ENCODE data around the gene PEX10. TPM values are rescaled to one million over a fixed set of nuclear protein-coding genes. Genes with fewer than 3 reads are reported as not detected.
A peak's percentile ranks its signal among the peaks of the same experiment; 100 is the strongest.

Gene PEX10
- total and polyA plus RNA-seq, 10 of the 15 experiments (the other 5 are each of a cell fraction or from before 2014, with no cell fraction given), result 0.24 to 24.9 (median 16.8) TPM; not detected in 1

GRCh38 chr1:2380816-2381591 lies 31.4 kb downstream of the PEX10 start:
- Histone ChIP-seq H3K36me3 (ENCODE audit: control insufficient read depth in 2 of 2, insufficient read depth in 2 of 2, low read length in 1 of 2) (no peaks in the 10 kb centered on the region), H2AFZ (ENCODE audit: control insufficient read depth, low read depth, low read length) (no peak overlapping the region), H3K9me3 (replicated peaks; ENCODE audit: control insufficient read depth, insufficient read depth, low read length) (no peaks in the 10 kb centered on the region), H3K79me2 (ENCODE audit: control insufficient read depth, insufficient read depth, low read length) (no peaks in the 10 kb centered on the region), H3K4me3 (no peak overlapping the region), H4K20me1 (ENCODE audit: control insufficient read depth, insufficient read depth) (no peaks in the 10 kb centered on the region), H3K4me1 (ENCODE audit: control insufficient read depth, insufficient read depth, low read length) (peaks cover 10% of the 10 kb centered on the region), H3K9ac (ENCODE audit: control insufficient read depth, insufficient read depth, low read length) (no peak overlapping the region), H3K27me3 (replicated peaks in 1 of 2; ENCODE audit: control insufficient read depth in 2 of 2, insufficient read depth in 2 of 2, low read length in 1 of 2) (no peaks in the 10 kb centered on the region), H3K4me2 (ENCODE audit: control insufficient read depth, insufficient read depth) (no peak overlapping the region), H3K27ac (ENCODE audit: control insufficient read depth, insufficient read depth) (no peak overlapping the region)
- ChIA-PET SMC1A (ENCODE audit: uncharacterized antibody, unreplicated experiment) (interaction anchor here (0.9 to 4.2 kb wide), 2 partner anchors 182 to 185 kb away, joined by 4 to 62 read pairs; partner anchors contain the start of gene FAAP20), CTCF (interaction anchor here (0.5 to 4.4 kb wide), 18 partner anchors 10 to 1526 kb away, joined by 3 to 98 read pairs (median 4); partner anchors contain the start of genes FAAP20, MORN1 and RER1), RAD21 (ENCODE audit: unreplicated experiment) (interaction anchor here (1.0 to 4.2 kb wide), 4 partner anchors 10 to 185 kb away, joined by 3 to 78 read pairs (median 6); partner anchors contain the start of genes FAAP20, MORN1 and RER1), POLR2A (interaction anchor here (1.1 kb wide), 1 partner anchor 186 kb away, joined by 3 read pairs; no protein-coding TSS in a partner anchor)
- WGBS (ENCODE audit: insufficient coverage, insufficient replicate concordance, low lambda C conversion rate, missing lambda C conversion rate), result 52% methylated on average over 32 of the region's 32 CpGs
- FAIRE-seq (no peak), ATAC-seq (no peak; the same call in 2 of the 3 replicates), DNase-seq (ENCODE audit: low read depth, low spot score) (no peak)
- in situ Hi-C loops (cut with MboI), result no loop called here
- TF ChIP-seq POLR2A (IDR thresholded peaks at IDR 0.05; ENCODE audit: low read depth, low read length), result peak; percentile 50; the same call in 1 of the 2 replicates
- TF ChIP-seq CEBPB (IDR thresholded peaks at IDR 0.05; ENCODE audit: borderline replicate concordance in 1 of 2, low read depth in 2 of 2, low read length in 2 of 2), result no peak
- no TSS peak for BruUV-seq (replicated peaks)
- intact Hi-C loops (cut with micrococcal nuclease; ENCODE audit: unreplicated experiment), result loop anchor here (1.0 kb wide), 1 partner anchor 186 kb away; no protein-coding TSS in a partner anchor

DNA sequence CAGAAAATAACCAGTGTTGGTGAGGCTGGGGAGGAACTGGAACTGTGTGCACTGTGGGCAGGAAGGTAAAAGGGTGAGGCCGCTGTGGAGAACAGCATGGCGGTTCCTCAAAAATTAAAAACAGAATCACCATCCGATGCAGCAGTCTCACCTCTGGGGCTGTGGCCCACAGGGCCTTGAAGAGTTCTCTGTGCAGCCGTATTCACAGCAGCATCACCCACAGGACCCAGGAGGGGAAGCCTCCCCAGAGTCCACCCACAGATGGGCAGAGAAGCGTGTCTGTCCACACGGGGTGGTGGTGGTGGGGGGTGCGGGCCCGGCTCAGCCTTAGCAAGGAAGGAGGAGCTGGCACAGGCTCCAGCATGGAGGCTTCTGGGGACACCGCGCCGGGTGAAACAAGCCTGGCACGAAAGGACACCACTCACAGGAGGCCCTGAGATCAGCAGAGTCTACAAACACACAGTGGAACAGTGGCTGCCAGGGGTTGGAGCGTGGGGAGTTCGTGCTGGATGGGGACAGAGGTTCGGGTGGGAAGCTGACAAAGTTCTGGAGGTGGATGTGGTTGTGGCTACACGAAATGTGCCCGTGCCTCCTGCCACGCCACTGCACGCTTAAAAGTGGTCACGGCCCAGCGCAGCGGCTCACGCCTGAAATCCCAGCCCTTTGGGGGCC lies 32.5 kb downstream of the PEX10 start:
- FAIRE-seq (no peak), DNase-seq (ENCODE audit: low read depth, low spot score) (no peak), ATAC-seq (0 out of 3 replicates have a peak, but pooled peaks have one; percentile 12)
- intact Hi-C loops (cut with micrococcal nuclease; ENCODE audit: unreplicated experiment) (no loop called here), in situ Hi-C loops (cut with MboI) (no loop called here)
- Histone ChIP-seq H3K9ac (ENCODE audit: control insufficient read depth, insufficient read depth, low read length) (no peak overlapping the region), H3K36me3 (ENCODE audit: control insufficient read depth in 2 of 2, insufficient read depth in 2 of 2, low read length in 1 of 2) (no peaks in the 10 kb centered on the region), H2AFZ (ENCODE audit: control insufficient read depth, low read depth, low read length) (no peak overlapping the region), H3K4me2 (ENCODE audit: control insufficient read depth, insufficient read depth) (no peak overlapping the region), H3K4me1 (ENCODE audit: control insufficient read depth, insufficient read depth, low read length) (peaks cover 10% of the 10 kb centered on the region), H3K27ac (ENCODE audit: control insufficient read depth, insufficient read depth) (no peak overlapping the region), H3K9me3 (replicated peaks; ENCODE audit: control insufficient read depth, insufficient read depth, low read length) (no peaks in the 10 kb centered on the region), H4K20me1 (ENCODE audit: control insufficient read depth, insufficient read depth) (no peaks in the 10 kb centered on the region), H3K79me2 (ENCODE audit: control insufficient read depth, insufficient read depth, low read length) (no peaks in the 10 kb centered on the region), H3K27me3 (replicated peaks in 1 of 2; ENCODE audit: control insufficient read depth in 2 of 2, insufficient read depth in 2 of 2, low read length in 1 of 2) (no peaks in the 10 kb centered on the region), H3K4me3 (no peak overlapping the region)
- POLR2A ChIA-PET, result interaction anchor here (1.1 kb wide), 1 partner anchor 185 kb away, joined by 3 read pairs; no protein-coding TSS in a partner anchor
- SMC1A ChIA-PET (ENCODE audit: uncharacterized antibody, unreplicated experiment), result interaction anchor here (0.9 to 4.2 kb wide), 2 partner anchors 180 to 184 kb away, joined by 4 to 62 read pairs; partner anchors contain the start of gene FAAP20
- WGBS (ENCODE audit: insufficient coverage, insufficient replicate concordance, low lambda C conversion rate, missing lambda C conversion rate), result 14% methylated on average over 23 of the region's 23 CpGs
- no TSS peak for BruUV-seq (replicated peaks)
- CTCF ChIA-PET, result interaction anchor here (0.8 to 4.4 kb wide), 3 partner anchors 146 to 184 kb away, joined by 3 to 98 read pairs (median 4); partner anchors contain the start of gene FAAP20
- RAD21 ChIA-PET (ENCODE audit: unreplicated experiment), result interaction anchor here (0.8 to 4.2 kb wide), 3 partner anchors 90 to 184 kb away, joined by 3 to 78 read pairs (median 3); partner anchors contain the start of gene FAAP20
- TF ChIP-seq ATF2 (IDR thresholded peaks at IDR 0.05; ENCODE audit: low read length) (no peak), POLR2AphosphoS5 (IDR thresholded peaks at IDR 0.05; ENCODE audit: low read length) (no peak), EGR1 (IDR thresholded peaks at IDR 0.05; ENCODE audit: borderline replicate concordance in 1 of 2, low read depth in 2 of 2, low read length in 2 of 2) (no peak), ZSCAN29 (IDR thresholded peaks at IDR 0.05) (no peak), POLR2AphosphoS2 (IDR thresholded peaks at IDR 0.05; ENCODE audit: low read depth, low read length) (no peak), CBX5 (IDR thresholded peaks at IDR 0.05; ENCODE audit: low read depth) (no peak), TCF7 (IDR thresholded peaks at IDR 0.05; ENCODE audit: borderline replicate concordance) (no peak), ZNF24 (IDR thresholded peaks at IDR 0.05) (no peak), MEF2B (IDR thresholded peaks at IDR 0.05; ENCODE audit: partially characterized antibody, poor library complexity, severe bottlenecking) (peak; percentile 13)
- TF ChIP-seq, protein P1, sequence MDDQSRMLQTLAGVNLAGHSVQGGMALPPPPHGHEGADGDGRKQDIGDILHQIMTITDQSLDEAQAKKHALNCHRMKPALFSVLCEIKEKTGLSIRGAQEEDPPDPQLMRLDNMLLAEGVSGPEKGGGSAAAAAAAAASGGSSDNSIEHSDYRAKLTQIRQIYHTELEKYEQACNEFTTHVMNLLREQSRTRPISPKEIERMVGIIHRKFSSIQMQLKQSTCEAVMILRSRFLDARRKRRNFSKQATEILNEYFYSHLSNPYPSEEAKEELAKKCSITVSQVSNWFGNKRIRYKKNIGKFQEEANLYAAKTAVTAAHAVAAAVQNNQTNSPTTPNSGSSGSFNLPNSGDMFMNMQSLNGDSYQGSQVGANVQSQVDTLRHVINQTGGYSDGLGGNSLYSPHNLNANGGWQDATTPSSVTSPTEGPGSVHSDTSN (IDR thresholded peaks at IDR 0.05; ENCODE audit: insufficient replicate concordance, low read depth, low read length), result no peak
